ENCODE results near the gene FAM200B.

- TF ChIP-seq CTCF (IDR thresholded peaks at IDR 0.05; ENCODE audit: extremely low read depth in 1 of 2, insufficient read depth in 1 of 2, low read depth in 1 of 2, low read length in 2 of 2) (no peak), POLR2AphosphoS5 (IDR thresholded peaks at IDR 0.05; ENCODE audit: insufficient read depth, low read depth, low read length) (no peak), EZH2 (IDR thresholded peaks at IDR 0.05; ENCODE audit: borderline replicate concordance, low read depth, low read length, severe bottlenecking) (no peak), POLR2A (IDR thresholded peaks at IDR 0.05; ENCODE audit: low read depth, low read length) (no peak), JUN (IDR thresholded peaks at IDR 0.05; ENCODE audit: borderline replicate concordance, insufficient read depth, insufficient read length, low read depth) (no peak), GATA2 (IDR thresholded peaks at IDR 0.05; ENCODE audit: insufficient read depth, insufficient read length, low read depth, low read length) (no peak), MAX (IDR thresholded peaks at IDR 0.05; ENCODE audit: insufficient read depth, insufficient read length) (no peak), FOS (IDR thresholded peaks at IDR 0.05; ENCODE audit: borderline replicate concordance, insufficient read depth, low read length) (no peak), MYC (IDR thresholded peaks at IDR 0.05; ENCODE audit: low read depth, low read length) (no peak)
Measured at GRCh38 chr4:15681067-15681371, 608 bp upstream of the FAM200B start.
